ENCODE results near the gene SETDB1. TPM values are rescaled to one million over a fixed set of nuclear protein-coding genes. Genes with fewer than 3 reads are reported as not detected.

The SETDB1 gene
- total and polyA plus RNA-seq, 11 donors: 12.5 to 28.0 (median 16.8) TPM

Other genes with a start within 250 kb of the SETDB1 start
- 10 to 100 TPM; 11.4 to 22.1 (median 14.7) TPM for gene GOLPH3L, start 229.2 kb upstream of the SETDB1 start, total RNA-seq
- gene GOLPH3L, start 229.2 kb upstream of the SETDB1 start, polyA plus RNA-seq: 10 to 100 TPM in 1 of 2 donors, 1 to 10 TPM in 1; 5.5 to 14.4 TPM
- gene HORMAD1, start 205.5 kb upstream of the SETDB1 start, total RNA-seq: under 1 TPM in 2 of 9 donors, not detected in 7; 0.25 to 0.45 TPM
- gene HORMAD1, start 205.5 kb upstream of the SETDB1 start, polyA plus RNA-seq: not detected
- gene CTSS, start 160.6 kb upstream of the SETDB1 start, total RNA-seq: 100 to 1,000 TPM in 2 of 9 donors, 10 to 100 TPM in 5, 1 to 10 TPM in 2; 5.8 to 306 (median 16.9) TPM
- gene CTSS, start 160.6 kb upstream of the SETDB1 start, polyA plus RNA-seq: 10 to 100 TPM in 1 of 2 donors, 1 to 10 TPM in 1; 3.9 to 10.2 TPM
- 10 to 100 TPM in 2 of 9 donors, 1 to 10 TPM in 7; 2.1 to 17.9 (median 6.1) TPM for gene CTSK, start 118.1 kb upstream of the SETDB1 start, total RNA-seq
- 1 to 10 TPM; 2.1 to 2.4 TPM for gene CTSK, start 118.1 kb upstream of the SETDB1 start, polyA plus RNA-seq
- gene ARNT, start 49.8 kb upstream of the SETDB1 start, total RNA-seq: 10 to 100 TPM; 22.2 to 45.0 (median 32.0) TPM
- gene ARNT, start 49.8 kb upstream of the SETDB1 start, polyA plus RNA-seq: 10 to 100 TPM; 10.3 to 18.2 TPM
- not detected for gene CTXND2, start 39.2 kb upstream of the SETDB1 start, total RNA-seq
- gene CTXND2, start 39.2 kb upstream of the SETDB1 start, polyA plus RNA-seq: not detected
- 100 to 1,000 TPM in 2 of 9 donors, 10 to 100 TPM in 7; 51.7 to 113 (median 76.1) TPM for gene CERS2, start 48.5 kb downstream of the SETDB1 start, total RNA-seq
- 10 to 100 TPM; 72.0 to 94.1 TPM for gene CERS2, start 48.5 kb downstream of the SETDB1 start, polyA plus RNA-seq
- 1 to 10 TPM in 1 of 9 donors, under 1 TPM in 3, not detected in 5; 0.12 to 2.0 (median 0.35) TPM for gene ANXA9, start 55.9 kb downstream of the SETDB1 start, total RNA-seq
- under 1 TPM in 1 of 2 donors, not detected in 1; 0.19 TPM for gene ANXA9, start 55.9 kb downstream of the SETDB1 start, polyA plus RNA-seq
- gene MINDY1, start 80.5 kb downstream of the SETDB1 start, total RNA-seq: 10 to 100 TPM; 37.6 to 98.4 (median 54.2) TPM
- gene MINDY1, start 80.5 kb downstream of the SETDB1 start, polyA plus RNA-seq: 10 to 100 TPM; 18.5 to 20.4 TPM
- gene PRUNE1, start 82.1 kb downstream of the SETDB1 start, total RNA-seq: 10 to 100 TPM; 32.5 to 65.3 (median 42.0) TPM
- gene PRUNE1, start 82.1 kb downstream of the SETDB1 start, polyA plus RNA-seq: 10 to 100 TPM; 15.1 to 22.8 TPM
- gene BNIPL, start 110.2 kb downstream of the SETDB1 start, total RNA-seq: under 1 TPM in 7 of 9 donors, not detected in 2; 0.09 to 0.59 (median 0.38) TPM
- under 1 TPM; 0.07 to 0.65 TPM for gene BNIPL, start 110.2 kb downstream of the SETDB1 start, polyA plus RNA-seq
- gene C1orf56, start 121.4 kb downstream of the SETDB1 start, total RNA-seq: 10 to 100 TPM in 3 of 9 donors, 1 to 10 TPM in 6; 7.1 to 14.2 (median 8.0) TPM
- 1 to 10 TPM; 6.3 to 7.5 TPM for gene C1orf56, start 121.4 kb downstream of the SETDB1 start, polyA plus RNA-seq
- gene CDC42SE1, start 133.3 kb downstream of the SETDB1 start, total RNA-seq: 10 to 100 TPM; 21.7 to 65.9 (median 28.2) TPM
- 10 to 100 TPM; 20.3 to 37.8 TPM for gene CDC42SE1, start 133.3 kb downstream of the SETDB1 start, polyA plus RNA-seq
- 10 to 100 TPM in 7 of 9 donors, 1 to 10 TPM in 2; 4.8 to 54.1 (median 20.5) TPM for gene MLLT11, start 134.0 kb downstream of the SETDB1 start, total RNA-seq
- gene MLLT11, start 134.0 kb downstream of the SETDB1 start, polyA plus RNA-seq: 10 to 100 TPM in 1 of 2 donors, 1 to 10 TPM in 1; 5.4 to 23.4 TPM
- gene GABPB2, start 144.4 kb downstream of the SETDB1 start, total RNA-seq: 10 to 100 TPM in 8 of 9 donors, 1 to 10 TPM in 1; 5.9 to 15.2 (median 11.7) TPM
- gene GABPB2, start 144.4 kb downstream of the SETDB1 start, polyA plus RNA-seq: 1 to 10 TPM; 4.6 to 8.9 TPM
- gene SEMA6C, start 220.3 kb downstream of the SETDB1 start, total RNA-seq: 10 to 100 TPM; 36.4 to 97.1 (median 50.8) TPM
- 10 to 100 TPM; 16.4 to 85.0 TPM for gene SEMA6C, start 220.3 kb downstream of the SETDB1 start, polyA plus RNA-seq
- gene TNFAIP8L2, start 230.3 kb downstream of the SETDB1 start, total RNA-seq: 1 to 10 TPM in 6 of 9 donors, under 1 TPM in 3; 0.49 to 7.9 (median 1.3) TPM
- gene TNFAIP8L2, start 230.3 kb downstream of the SETDB1 start, polyA plus RNA-seq: 1 to 10 TPM; 1.6 to 2.0 TPM
- 10 to 100 TPM; 10.1 to 26.8 (median 13.0) TPM for gene LYSMD1, start 239.5 kb downstream of the SETDB1 start, total RNA-seq
- 10 to 100 TPM in 1 of 2 donors, 1 to 10 TPM in 1; 6.8 to 14.7 TPM for gene LYSMD1, start 239.5 kb downstream of the SETDB1 start, polyA plus RNA-seq
- 10 to 100 TPM; 11.5 to 28.4 (median 17.5) TPM for gene SCNM1, start 239.8 kb downstream of the SETDB1 start, total RNA-seq
- 10 to 100 TPM; 33.0 to 44.4 TPM for gene SCNM1, start 239.8 kb downstream of the SETDB1 start, polyA plus RNA-seq
- gene TMOD4, start 249.6 kb downstream of the SETDB1 start, total RNA-seq: under 1 TPM in 3 of 9 donors, not detected in 6; 0.37 to 0.61 (median 0.50) TPM
- gene TMOD4, start 249.6 kb downstream of the SETDB1 start, polyA plus RNA-seq: not detected